SK-N-SH (cell line): Measurements from ENCODE around the gene CACNA2D4. TPM values are rescaled to one million over a fixed set of nuclear protein-coding genes. Genes with fewer than 3 reads are reported as not detected.

ENCODE experiments used
- CTCF ChIA-PET: fragments of 300-600, 350-600 bp; formaldehyde crosslinking; extraction: SDS; loops from one replicate; lab custom pipeline; 2021; lab: Yijun Ruan, JAX
- POLR2A ChIA-PET: fragments of 350-600 bp; sonication (Branson Sonifier 250); formaldehyde crosslinking; extraction: SDS; loops from one replicate; lab custom pipeline; 2020; ENCODE audit warnings: antibody characterized with exemption, inconsistent platforms; lab: Yijun Ruan, JAX
- DNase-seq: peaks from one replicate; pipeline ENCODE4 v3.0.0; 2012
- H2AFZ ChIP-seq: fragments of 200-600 bp; sonication (generic); 2 replicates; pipeline ENCODE4 v1.8.1; 2016; ENCODE audit warnings: antibody characterized with exemption, mild to moderate bottlenecking, low read depth
- H3F3A ChIP-seq: fragments of 200-600 bp; sonication (generic); replicated peaks from 2 replicates; pipeline ENCODE3; 2016; ENCODE audit warnings: antibody characterized with exemption, mild to moderate bottlenecking; ENCODE audit not compliant: insufficient read depth
- H3K27ac ChIP-seq, 2 experiments: fragments of 200-500 bp in 1 of 2; fragments of 200-600 bp in 1 of 2; sonication (Bioruptor generic) in 1 of 2; sonication (generic), shearing (Covaris generic) in 1 of 2; 2 replicates each; pipeline versions ENCODE4 v1.5.1 to v1.6.1; 2014 to 2016; ENCODE audit warnings: low read depth in 2 of 2, inconsistent platforms in 1 of 2, low read length in 1 of 2, mild to moderate bottlenecking in 1 of 2, mixed read lengths in 1 of 2
- H3K27me3 ChIP-seq: fragments of 200-600 bp; sonication (generic), shearing (Covaris generic); 2 replicates; pipeline ENCODE4 v1.6.1; 2016; ENCODE audit warnings: mixed run types; ENCODE audit not compliant: insufficient read depth
- H3K36me3 ChIP-seq, 2 experiments: fragments of 200-500 bp in 1 of 2; fragments of 200-600 bp in 1 of 2; sonication (Bioruptor generic) in 1 of 2; sonication (generic) in 1 of 2; replicated peaks in 1 of 2; 2 replicates each; pipeline versions ENCODE3 to v1.5.1; 2014 to 2016; ENCODE audit warnings: low read length in 1 of 2, mild to moderate bottlenecking in 1 of 2; ENCODE audit not compliant: insufficient read depth in 2 of 2, control insufficient read depth in 1 of 2
- H3K4me1 ChIP-seq, 2 experiments: fragments of 200-500 bp in 1 of 2; fragments of 200-600 bp in 1 of 2; sonication (Bioruptor generic) in 1 of 2; sonication (generic), shearing (Covaris generic) in 1 of 2; 2 replicates each; pipeline versions ENCODE4 v1.5.1 to v1.6.1; 2014 to 2016; ENCODE audit warnings: low read depth in 1 of 2, low read length in 1 of 2, mixed run types in 1 of 2; ENCODE audit not compliant: insufficient read depth in 2 of 2, control insufficient read depth in 1 of 2
- H3K4me2 ChIP-seq: fragments of 200-600 bp; sonication (generic), shearing (Covaris generic); 2 replicates; pipeline ENCODE4 v1.6.1; 2017; ENCODE audit warnings: mixed run types
- H3K4me3 ChIP-seq, 2 experiments: fragments of 200-500 bp in 1 of 2; fragments of 200-600 bp in 1 of 2; sonication (Bioruptor generic) in 1 of 2; sonication (generic), shearing (Covaris generic) in 1 of 2; 2 replicates each; pipeline versions ENCODE4 v1.5.1 to v1.8.1; 2014 to 2016; ENCODE audit warnings: low read depth in 2 of 2, inconsistent platforms in 1 of 2, low read length in 1 of 2, mild to moderate bottlenecking in 1 of 2, mixed read lengths in 1 of 2, moderate library complexity in 1 of 2
- H3K79me2 ChIP-seq: fragments of 200-600 bp; sonication (generic); 2 replicates; pipeline ENCODE4 v1.8.1; 2017; ENCODE audit warnings: mild to moderate bottlenecking; ENCODE audit not compliant: insufficient read depth
- H3K9ac ChIP-seq: fragments of 200-600 bp; sonication (generic); 2 replicates; pipeline ENCODE4 v1.6.1; 2017; ENCODE audit warnings: mixed run types
- H3K9me2 ChIP-seq: fragments of 200-600 bp; sonication (generic); 2 replicates; pipeline ENCODE4 v1.6.1; 2017; ENCODE audit warnings: mixed run types
- H3K9me3 ChIP-seq: fragments of 200-600 bp; sonication (generic); 2 replicates; pipeline ENCODE4 v1.6.1; 2017; ENCODE audit warnings: mixed run types, mild to moderate bottlenecking, moderate library complexity
- H4K20me1 ChIP-seq: fragments of 200-600 bp; sonication (generic); 2 replicates; pipeline ENCODE4 v1.6.1; 2017; ENCODE audit warnings: mild to moderate bottlenecking, mixed run types; ENCODE audit not compliant: insufficient read depth
- ELF1 ChIP-seq: IDR thresholded peaks from 2 replicates; pipeline ENCODE4 v1.4.0; 2012
- FOXM1 ChIP-seq: IDR thresholded peaks from 2 replicates; pipeline ENCODE4 v1.4.0; 2012; ENCODE audit warnings: low read depth, mild to moderate bottlenecking
- GATA2 ChIP-seq: sonication (generic); formaldehyde crosslinking; IDR thresholded peaks from 2 replicates; pipeline ENCODE4 v1.5.0; 2020; ENCODE audit warnings: mild to moderate bottlenecking, missing genetic modification reagents
- MEF2A ChIP-seq: IDR thresholded peaks from 2 replicates; pipeline ENCODE4 v1.4.0; 2012; ENCODE audit warnings: low read depth, borderline replicate concordance
- RCOR1 ChIP-seq: fragments of 150-350 bp; IDR thresholded peaks from 2 replicates; pipeline ENCODE4 v1.6.1; 2017; ENCODE audit warnings: antibody characterized with exemption, low read length
- RXRA ChIP-seq: IDR thresholded peaks from 2 replicates; pipeline ENCODE4 v1.4.0; 2012; ENCODE audit warnings: low read depth, mild to moderate bottlenecking, borderline replicate concordance
- TAF1 ChIP-seq: IDR thresholded peaks from 2 replicates; pipeline ENCODE4 v1.6.1; 2012; ENCODE audit warnings: low read depth, mild to moderate bottlenecking, low read length, moderate library complexity, borderline replicate concordance
- USF1 ChIP-seq: IDR thresholded peaks from 2 replicates; pipeline ENCODE4 v1.4.0; 2012; ENCODE audit warnings: low read depth, borderline replicate concordance
- WGBS: methylation state at CpG from one replicate; pipeline ENCODE4 v1.1.6; 2017; ENCODE audit warnings: low lambda C conversion rate; 5-methylcytosine and 5-hydroxymethylcytosine counted together
- polyA plus RNA-seq, 3 experiments: library from polyadenylated mRNA; depleted of rRNA; stranded (reverse); fragments of >200 nt; gene quantifications; 2 replicates each; pipeline ENCODE4 v1.2.3, GENCODE V29; 2012
- TF ChIP-seq, protein P1 (sequence below): IDR thresholded peaks from 2 replicates; pipeline ENCODE4 v1.4.0; 2012; ENCODE audit warnings: low read depth
- TF ChIP-seq, protein P2 (sequence below): fragments of 200-600 bp; sonication (generic); IDR thresholded peaks from 2 replicates; pipeline ENCODE4 v1.6.1; 2017; ENCODE audit warnings: antibody characterized with exemption, mild to moderate bottlenecking, moderate library complexity
- TF ChIP-seq, protein P3 (sequence below): fragments of 150-350 bp; IDR thresholded peaks from 2 replicates; pipeline ENCODE4 v1.6.1; 2017; ENCODE audit warnings: antibody characterized with exemption, low read length, low read depth, borderline replicate concordance

CACNA2D4 gene
- polyA plus RNA-seq, 1 of the 3 experiments (the other 2 are of a cell fraction), result 0.02 TPM

DNA sequence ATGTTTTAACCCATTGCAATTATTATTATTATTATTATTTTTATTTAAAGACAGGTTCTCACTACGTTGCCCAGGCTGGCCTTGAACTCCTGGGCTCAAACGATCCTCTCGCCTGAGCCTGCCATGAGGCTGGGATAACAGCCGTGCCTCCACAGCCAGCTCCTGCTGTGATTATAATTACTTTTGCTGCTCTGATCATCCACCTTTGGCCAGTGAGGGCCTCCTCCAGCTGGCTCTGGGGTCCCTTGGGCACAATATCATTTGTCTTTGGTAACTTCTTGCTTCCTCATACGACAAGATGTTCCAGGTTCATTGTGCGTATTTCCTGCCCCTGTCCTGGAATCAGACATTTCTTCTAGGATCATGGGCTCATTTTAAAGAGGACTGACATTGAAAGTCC lies 69.7 kb downstream of the CACNA2D4 start (continued):
- TF ChIP-seq TAF1, result no peak
- TF ChIP-seq, protein P1, sequence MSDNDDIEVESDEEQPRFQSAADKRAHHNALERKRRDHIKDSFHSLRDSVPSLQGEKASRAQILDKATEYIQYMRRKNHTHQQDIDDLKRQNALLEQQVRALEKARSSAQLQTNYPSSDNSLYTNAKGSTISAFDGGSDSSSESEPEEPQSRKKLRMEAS, result no peak

GRCh38 chr12:1848146-1848545 lies 70.3 kb downstream of the CACNA2D4 start:
- no peak overlapping the region for H3K27ac ChIP-seq
- CTCF ChIA-PET, result no interaction called here
- H3F3A ChIP-seq, result peaks cover 17% of the 10 kb centered on the region
- no peak overlapping the region for H3K4me3 ChIP-seq
- no peak overlapping the region for H2AFZ ChIP-seq
- no peaks in the 10 kb centered on the region for H4K20me1 ChIP-seq
- H3K27me3 ChIP-seq, result peaks cover 20% of the 10 kb centered on the region
- no peak overlapping the region for H3K9ac ChIP-seq
- POLR2A ChIA-PET, result no interaction called here
- no peaks in the 10 kb centered on the region for H3K9me3 ChIP-seq
- H3K9me2 ChIP-seq, result no peaks in the 10 kb centered on the region
- DNase-seq, result no peak
- TF ChIP-seq ELF1 (no peak), FOXM1 (no peak), USF1 (no peak), RXRA (no peak), GATA2 (CRISPR knock-in tag) (no peak)
- TF ChIP-seq, protein P2, sequence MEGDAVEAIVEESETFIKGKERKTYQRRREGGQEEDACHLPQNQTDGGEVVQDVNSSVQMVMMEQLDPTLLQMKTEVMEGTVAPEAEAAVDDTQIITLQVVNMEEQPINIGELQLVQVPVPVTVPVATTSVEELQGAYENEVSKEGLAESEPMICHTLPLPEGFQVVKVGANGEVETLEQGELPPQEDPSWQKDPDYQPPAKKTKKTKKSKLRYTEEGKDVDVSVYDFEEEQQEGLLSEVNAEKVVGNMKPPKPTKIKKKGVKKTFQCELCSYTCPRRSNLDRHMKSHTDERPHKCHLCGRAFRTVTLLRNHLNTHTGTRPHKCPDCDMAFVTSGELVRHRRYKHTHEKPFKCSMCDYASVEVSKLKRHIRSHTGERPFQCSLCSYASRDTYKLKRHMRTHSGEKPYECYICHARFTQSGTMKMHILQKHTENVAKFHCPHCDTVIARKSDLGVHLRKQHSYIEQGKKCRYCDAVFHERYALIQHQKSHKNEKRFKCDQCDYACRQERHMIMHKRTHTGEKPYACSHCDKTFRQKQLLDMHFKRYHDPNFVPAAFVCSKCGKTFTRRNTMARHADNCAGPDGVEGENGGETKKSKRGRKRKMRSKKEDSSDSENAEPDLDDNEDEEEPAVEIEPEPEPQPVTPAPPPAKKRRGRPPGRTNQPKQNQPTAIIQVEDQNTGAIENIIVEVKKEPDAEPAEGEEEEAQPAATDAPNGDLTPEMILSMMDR, result no peak
- TF ChIP-seq, protein P3, sequence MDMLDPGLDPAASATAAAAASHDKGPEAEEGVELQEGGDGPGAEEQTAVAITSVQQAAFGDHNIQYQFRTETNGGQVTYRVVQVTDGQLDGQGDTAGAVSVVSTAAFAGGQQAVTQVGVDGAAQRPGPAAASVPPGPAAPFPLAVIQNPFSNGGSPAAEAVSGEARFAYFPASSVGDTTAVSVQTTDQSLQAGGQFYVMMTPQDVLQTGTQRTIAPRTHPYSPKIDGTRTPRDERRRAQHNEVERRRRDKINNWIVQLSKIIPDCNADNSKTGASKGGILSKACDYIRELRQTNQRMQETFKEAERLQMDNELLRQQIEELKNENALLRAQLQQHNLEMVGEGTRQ, result no peak
- TF ChIP-seq, all 33 proteins: peak for 0
- Histone ChIP-seq H3K4me2 (no peak overlapping the region), H3K79me2 (no peaks in the 10 kb centered on the region), H3K4me1 (peaks cover 11 to 21% of the 10 kb centered on the region in 2 experiments; a peak in 2 of 4 replicates), H3K36me3 (no peaks in the 10 kb centered on the region)
- 67% methylated on average over 10 of the region's 10 CpGs for WGBS

- Histone ChIP-seq H3F3A (peaks cover 17% of the 10 kb centered on the region), H2AFZ (no peak overlapping the region), H3K4me3 (no peak overlapping the region), H3K27ac (no peak overlapping the region), H3K27me3 (peaks cover 20% of the 10 kb centered on the region), H3K4me1 (peaks cover 11 to 23% of the 10 kb centered on the region in 2 experiments; a peak in 2 of 4 replicates), H3K36me3 (no peaks in the 10 kb centered on the region), H3K9me2 (no peaks in the 10 kb centered on the region), H4K20me1 (no peaks in the 10 kb centered on the region), H3K9me3 (no peaks in the 10 kb centered on the region), H3K79me2 (no peaks in the 10 kb centered on the region), H3K9ac (no peak overlapping the region), H3K4me2 (no peak overlapping the region)
- ChIA-PET POLR2A (no interaction called here), CTCF (interaction anchor here (1.2 kb wide), 1 partner anchor 93 kb away, joined by 4 read pairs; no protein-coding TSS in a partner anchor)
- 58% methylated on average over 4 of the region's 4 CpGs for WGBS
- no peak for TF ChIP-seq ELF1
- TF ChIP-seq, protein P3, result no peak
- no peak for TF ChIP-seq RCOR1
- no peak for TF ChIP-seq MEF2A
- DNase-seq, result no peak
Measured at GRCh38 chr12:1847411-1847810, 71.0 kb downstream of the CACNA2D4 start.
